Neural cell (in vitro differentiated cells): ENCODE results near the gene PPP2CA. TPM values are rescaled to one million over a fixed set of nuclear protein-coding genes. Genes with fewer than 3 reads are reported as not detected.

Source experiments
- H2AFZ ChIP-seq: fragments of 200-600, 300-800 bp; sonication (generic), shearing (Covaris generic); 2 replicates; pipeline ENCODE4 v1.6.0; 2014; ENCODE audit warnings: low read depth, mild to moderate bottlenecking, antibody characterized with exemption, low read length, moderate library complexity
- H3F3A ChIP-seq: fragments of 200-600 bp; shearing (Covaris generic); 2 replicates; pipeline ENCODE4 v1.6.1; 2016; ENCODE audit warnings: mild to moderate bottlenecking, moderate library complexity, mixed read lengths, antibody characterized with exemption, low read length; ENCODE audit not compliant: insufficient read depth, poor library complexity, severe bottlenecking
- H3K27ac ChIP-seq: fragments of 200-600, 300-800 bp; sonication (generic), shearing (Covaris generic); 2 replicates; pipeline ENCODE4 v1.5.1; 2014; ENCODE audit warnings: mild to moderate bottlenecking, low read length, moderate library complexity
- H3K27me3 ChIP-seq: fragments of 300-800, 200-600 bp; sonication (generic), shearing (Covaris generic); 2 replicates; pipeline ENCODE4 v1.6.0; 2014; ENCODE audit warnings: mild to moderate bottlenecking, low read depth, low read length, moderate library complexity; ENCODE audit not compliant: insufficient read depth
- H3K36me3 ChIP-seq: fragments of 300-800, 200-600 bp; sonication (generic), shearing (Covaris generic); 2 replicates; pipeline ENCODE4 v1.5.1; 2014; ENCODE audit warnings: mild to moderate bottlenecking, antibody characterized with exemption, low read length, moderate library complexity; ENCODE audit not compliant: insufficient read depth
- H3K4me2 ChIP-seq: fragments of 300-800, 200-600 bp; sonication (generic), shearing (Covaris generic); 2 replicates; pipeline ENCODE4 v1.6.0; 2014; ENCODE audit warnings: mild to moderate bottlenecking, low read length
- H3K4me3 ChIP-seq: fragments of 300-800, 200-600 bp; sonication (generic), shearing (Covaris generic); 2 replicates; pipeline ENCODE4 v1.5.1; 2014; ENCODE audit warnings: mild to moderate bottlenecking, low read length, moderate library complexity
- H3K79me2 ChIP-seq: fragments of 200-600 bp; shearing (Covaris generic); replicated peaks from 2 replicates; pipeline ENCODE4 v1.6.0; 2014; ENCODE audit warnings: mild to moderate bottlenecking, low read length, moderate library complexity; ENCODE audit not compliant: insufficient read depth
- H3K9ac ChIP-seq: fragments of 300-800, 200-600 bp; sonication (generic), shearing (Covaris generic); 2 replicates; pipeline ENCODE4 v1.6.1; 2016; ENCODE audit warnings: mild to moderate bottlenecking, low read length, mixed read lengths
- H3K9me2 ChIP-seq: fragments of 200-600 bp; shearing (Covaris generic); 2 replicates; pipeline ENCODE4 v1.6.1; 2016; ENCODE audit warnings: mild to moderate bottlenecking, low read length, mixed read lengths; ENCODE audit not compliant: insufficient read depth
- H3K9me3 ChIP-seq: fragments of 200-600, 300-800 bp; sonication (generic), shearing (Covaris generic); 2 replicates; pipeline ENCODE4 v1.6.1; 2016; ENCODE audit warnings: mild to moderate bottlenecking, mixed run types, low read length, moderate library complexity, mixed read lengths
- H4K20me1 ChIP-seq: fragments of 200-600 bp; shearing (Covaris generic); 2 replicates; pipeline ENCODE4 v1.6.1; 2016; ENCODE audit warnings: mild to moderate bottlenecking, mixed run types; ENCODE audit not compliant: insufficient read depth
- EP300 ChIP-seq: fragments of 450-650 bp; conservative IDR thresholded peaks from 2 replicates; pipeline ENCODE4 v1.6.1; 2014; ENCODE audit warnings: antibody characterized with exemption, mild to moderate bottlenecking, moderate library complexity; ENCODE audit not compliant: poor library complexity, severe bottlenecking
- EZH2 ChIP-seq: fragments of 200-600, 300-800 bp; shearing (Covaris generic), sonication (generic); IDR thresholded peaks from 2 replicates; pipeline ENCODE4 v1.6.1; 2014; ENCODE audit warnings: antibody characterized with exemption, low read length, borderline replicate concordance, mild to moderate bottlenecking; ENCODE audit not compliant: insufficient read depth, poor library complexity, severe bottlenecking
- MXI1 ChIP-seq: fragments of 450-650 bp; conservative IDR thresholded peaks from 2 replicates; pipeline ENCODE4 v1.6.1; 2014; ENCODE audit warnings: antibody characterized with exemption, mild to moderate bottlenecking; ENCODE audit not compliant: poor library complexity, severe bottlenecking
- POLR2AphosphoS5 ChIP-seq: IDR thresholded peaks from 2 replicates; pipeline ENCODE4 v1.6.1; 2012
- RAD21 ChIP-seq: fragments of 450-650 bp; conservative IDR thresholded peaks from 2 replicates; pipeline ENCODE4 v1.6.1; 2014; ENCODE audit warnings: antibody characterized with exemption, mild to moderate bottlenecking, moderate library complexity
- REST ChIP-seq: IDR thresholded peaks from 2 replicates; pipeline ENCODE4 v1.6.1; 2012; ENCODE audit warnings: borderline replicate concordance
- SMC3 ChIP-seq: fragments of 450-650 bp; conservative IDR thresholded peaks from 2 replicates; pipeline ENCODE4 v1.6.1; 2014; ENCODE audit warnings: antibody characterized with exemption, mild to moderate bottlenecking, moderate library complexity; ENCODE audit not compliant: poor library complexity
- TAF1 ChIP-seq: IDR thresholded peaks from 2 replicates; pipeline ENCODE4 v1.6.1; 2012; ENCODE audit warnings: low read depth
- polyA plus RNA-seq: library from polyadenylated mRNA; depleted of rRNA; stranded (reverse); fragments of >200 nt; gene quantifications from 2 replicates; pipeline ENCODE4 v1.2.3, GENCODE V29; 2014
- TF ChIP-seq, protein P1 (sequence below): fragments of 450-650 bp; IDR thresholded peaks from 2 replicates; pipeline ENCODE4 v1.5.1; 2014; ENCODE audit warnings: antibody characterized with exemption, mild to moderate bottlenecking, moderate library complexity; ENCODE audit not compliant: poor library complexity, severe bottlenecking

The PPP2CA gene
- polyA plus RNA-seq, 1 donor from 2014 or later = 251 TPM

DNA sequence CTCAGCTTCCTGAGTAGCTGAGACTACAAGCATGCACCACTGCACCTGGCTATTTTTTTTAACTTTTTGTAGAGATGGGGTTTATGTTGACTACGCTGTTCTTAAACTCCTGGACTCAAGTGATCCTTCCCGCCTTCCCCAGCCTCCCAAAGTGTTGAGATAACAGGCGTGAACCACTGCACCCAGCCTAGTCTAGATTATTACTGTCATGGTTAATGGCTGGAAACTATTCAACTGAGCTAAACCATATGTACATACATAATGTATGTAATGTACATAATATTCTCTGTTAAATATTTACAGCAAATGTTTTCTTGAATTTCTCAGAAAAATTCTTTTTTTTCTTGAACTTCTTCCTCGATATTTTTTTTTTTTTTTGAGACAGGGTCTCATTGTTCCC, 21.3 kb downstream of the PPP2CA start:
- Histone ChIP-seq H3K4me3 (no peak overlapping the region), H4K20me1 (peaks cover 22% of the 10 kb centered on the region), H3K9me2 (no peaks in the 10 kb centered on the region), H3K36me3 (peaks cover 13% of the 10 kb centered on the region), H3K27ac (no peak overlapping the region), H3K79me2 (peaks cover 50% of the 10 kb centered on the region), H3F3A (no peaks in the 10 kb centered on the region), H3K9me3 (no peaks in the 10 kb centered on the region), H3K27me3 (no peaks in the 10 kb centered on the region), H3K9ac (no peak overlapping the region), H3K4me2 (no peak overlapping the region), H2AFZ (no peak overlapping the region)
- TF ChIP-seq RAD21 (no peak), POLR2AphosphoS5 (no peak), MXI1 (no peak), SMC3 (no peak), TAF1 (no peak), REST (no peak), EZH2 (no peak), EP300 (no peak)
- TF ChIP-seq, protein P1, sequence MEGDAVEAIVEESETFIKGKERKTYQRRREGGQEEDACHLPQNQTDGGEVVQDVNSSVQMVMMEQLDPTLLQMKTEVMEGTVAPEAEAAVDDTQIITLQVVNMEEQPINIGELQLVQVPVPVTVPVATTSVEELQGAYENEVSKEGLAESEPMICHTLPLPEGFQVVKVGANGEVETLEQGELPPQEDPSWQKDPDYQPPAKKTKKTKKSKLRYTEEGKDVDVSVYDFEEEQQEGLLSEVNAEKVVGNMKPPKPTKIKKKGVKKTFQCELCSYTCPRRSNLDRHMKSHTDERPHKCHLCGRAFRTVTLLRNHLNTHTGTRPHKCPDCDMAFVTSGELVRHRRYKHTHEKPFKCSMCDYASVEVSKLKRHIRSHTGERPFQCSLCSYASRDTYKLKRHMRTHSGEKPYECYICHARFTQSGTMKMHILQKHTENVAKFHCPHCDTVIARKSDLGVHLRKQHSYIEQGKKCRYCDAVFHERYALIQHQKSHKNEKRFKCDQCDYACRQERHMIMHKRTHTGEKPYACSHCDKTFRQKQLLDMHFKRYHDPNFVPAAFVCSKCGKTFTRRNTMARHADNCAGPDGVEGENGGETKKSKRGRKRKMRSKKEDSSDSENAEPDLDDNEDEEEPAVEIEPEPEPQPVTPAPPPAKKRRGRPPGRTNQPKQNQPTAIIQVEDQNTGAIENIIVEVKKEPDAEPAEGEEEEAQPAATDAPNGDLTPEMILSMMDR = no peak

DNA sequence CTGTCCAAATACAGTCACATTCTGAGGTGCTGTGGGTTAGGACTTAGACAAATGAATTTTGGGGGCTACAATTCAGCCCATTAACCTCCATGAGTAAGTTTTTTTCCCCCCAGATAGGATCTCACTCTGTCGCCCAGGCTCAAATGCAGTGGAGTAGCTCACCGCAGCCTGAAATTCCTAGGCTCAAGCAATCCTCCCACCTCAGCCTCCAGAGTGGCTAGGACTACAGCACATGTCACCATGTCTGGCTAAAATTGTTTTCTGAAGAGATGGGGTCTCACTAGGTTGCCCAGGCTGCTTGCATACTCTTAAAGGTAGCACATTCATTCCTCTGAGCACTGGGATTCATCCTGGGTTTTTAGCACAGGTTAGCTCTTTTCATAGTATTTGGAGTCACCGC, 22.2 kb downstream of the PPP2CA start:
- Histone ChIP-seq H3K9ac (no peak overlapping the region), H3F3A (no peaks in the 10 kb centered on the region), H2AFZ (no peak overlapping the region), H3K79me2 (peaks cover 41% of the 10 kb centered on the region), H4K20me1 (peaks cover 15% of the 10 kb centered on the region), H3K4me3 (no peak overlapping the region), H3K27me3 (no peaks in the 10 kb centered on the region), H3K27ac (no peak overlapping the region), H3K4me2 (no peak overlapping the region), H3K9me2 (no peaks in the 10 kb centered on the region), H3K9me3 (no peaks in the 10 kb centered on the region), H3K36me3 (peaks cover 13% of the 10 kb centered on the region)
- no peak for TF ChIP-seq POLR2AphosphoS5
- TF ChIP-seq TAF1 = no peak
- TF ChIP-seq EP300 = no peak
- TF ChIP-seq REST = no peak
